Vagina (tissue), 2 donors: ENCODE results near the gene MLXIPL.
"Not testable (repeated sequence)": the region's sequence is repeated elsewhere in the genome, so short reads cannot be mapped to it uniquely, and the experiment has no call there.

Experiments used
- CTCF ChIP-seq, 3 experiments: fragments of 450-650 bp in 2 of 3; fragments of 200-600 bp in 1 of 3; sonication (generic) in 1 of 3; IDR thresholded peaks; one replicate each; pipeline ENCODE4 v1.5.1; 2017 to 2019; ENCODE audit warnings: antibody characterized with exemption in 3 of 3, mild to moderate bottlenecking in 2 of 3, moderate library complexity in 2 of 3
- POLR2AphosphoS5 ChIP-seq, 2 donors: sonication (generic); formaldehyde crosslinking; IDR thresholded peaks; one replicate each; pipeline ENCODE4 v1.9.0; 2017; ENCODE audit warnings: antibody characterized with exemption in 2 of 2, mild to moderate bottlenecking in 2 of 2, low read depth in 1 of 2; ENCODE audit not compliant: insufficient read depth in 1 of 2

DNA sequence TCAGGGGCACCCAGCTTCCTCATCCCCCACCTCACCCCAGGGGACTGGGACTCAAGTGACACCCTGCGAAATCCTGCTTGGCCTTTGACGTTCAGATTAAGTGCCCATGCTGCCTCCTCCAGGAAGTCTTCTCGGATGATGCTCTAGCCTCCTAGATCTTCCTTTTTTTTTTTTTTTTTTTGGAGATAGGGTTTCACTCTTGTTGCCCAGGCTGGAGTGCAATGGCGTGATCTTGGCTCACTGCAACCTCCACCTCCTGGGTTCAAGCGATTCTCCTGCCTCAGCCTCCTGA lies 16.7 kb downstream of the MLXIPL start:
- TF ChIP-seq CTCF (IDR thresholded peaks at IDR 0.05); POLR2AphosphoS5 (IDR thresholded peaks at IDR 0.05; ENCODE audit: insufficient read depth in 1 of 2, low read depth in 1 of 2): not testable (repeated sequence)
